Stomach (tissue), 4 donors: ENCODE results near the gene CPE.

Source experiments
- EP300 ChIP-seq: sonication (generic); formaldehyde crosslinking; IDR thresholded peaks from one replicate; pipeline ENCODE4 v1.6.1; 2017; ENCODE audit warnings: antibody characterized with exemption
- POLR2A ChIP-seq, 4 donors: fragments of 450-650 bp; IDR thresholded peaks; one replicate each; pipeline ENCODE4 v1.6.1; 2016; ENCODE audit warnings: antibody characterized with exemption in 4 of 4, control low read depth in 2 of 4, mild to moderate bottlenecking in 1 of 4, moderate library complexity in 1 of 4
- POLR2AphosphoS5 ChIP-seq, 3 donors: sonication (generic); formaldehyde crosslinking; IDR thresholded peaks; one replicate each; pipeline ENCODE4 v1.6.1; 2016; ENCODE audit warnings: antibody characterized with exemption in 3 of 3
- TF ChIP-seq, protein P1 (sequence below), 7 experiments: fragments of 450-650 bp in 4 of 7; fragments of 200-600 bp in 3 of 7; sonication (generic) in 3 of 7; IDR thresholded peaks; one replicate each; pipeline ENCODE4 v1.5.1; 2016 to 2019; ENCODE audit warnings: antibody characterized with exemption in 7 of 7, control low read depth in 2 of 7, mild to moderate bottlenecking in 1 of 7

DNA sequence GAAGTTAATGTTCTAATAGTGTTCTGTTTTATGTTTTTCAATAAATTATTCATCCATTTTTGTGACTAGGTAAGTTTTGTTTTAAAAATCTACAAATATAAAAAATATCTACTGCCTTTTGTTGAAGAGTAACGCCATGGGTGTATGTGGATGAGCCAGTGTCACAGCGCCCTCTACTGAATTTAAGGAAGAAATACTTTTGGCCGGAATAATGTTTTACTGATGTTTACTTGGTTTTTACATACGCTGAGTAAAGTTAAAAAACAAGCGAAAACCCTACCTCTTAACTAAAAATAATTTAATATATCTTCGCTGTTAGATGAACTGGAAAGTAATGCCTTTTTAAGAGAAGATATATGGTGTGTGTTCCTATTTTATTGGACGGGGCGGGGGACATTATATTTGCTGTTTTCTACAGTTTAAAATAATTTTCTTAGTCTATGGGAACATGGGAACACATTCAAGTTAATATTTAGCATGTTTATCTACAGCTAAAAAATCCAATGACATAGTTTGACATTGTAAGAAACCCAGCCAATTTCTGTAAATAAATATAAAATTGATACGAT, 86.1 kb downstream of the CPE start:
- TF ChIP-seq, protein P1, sequence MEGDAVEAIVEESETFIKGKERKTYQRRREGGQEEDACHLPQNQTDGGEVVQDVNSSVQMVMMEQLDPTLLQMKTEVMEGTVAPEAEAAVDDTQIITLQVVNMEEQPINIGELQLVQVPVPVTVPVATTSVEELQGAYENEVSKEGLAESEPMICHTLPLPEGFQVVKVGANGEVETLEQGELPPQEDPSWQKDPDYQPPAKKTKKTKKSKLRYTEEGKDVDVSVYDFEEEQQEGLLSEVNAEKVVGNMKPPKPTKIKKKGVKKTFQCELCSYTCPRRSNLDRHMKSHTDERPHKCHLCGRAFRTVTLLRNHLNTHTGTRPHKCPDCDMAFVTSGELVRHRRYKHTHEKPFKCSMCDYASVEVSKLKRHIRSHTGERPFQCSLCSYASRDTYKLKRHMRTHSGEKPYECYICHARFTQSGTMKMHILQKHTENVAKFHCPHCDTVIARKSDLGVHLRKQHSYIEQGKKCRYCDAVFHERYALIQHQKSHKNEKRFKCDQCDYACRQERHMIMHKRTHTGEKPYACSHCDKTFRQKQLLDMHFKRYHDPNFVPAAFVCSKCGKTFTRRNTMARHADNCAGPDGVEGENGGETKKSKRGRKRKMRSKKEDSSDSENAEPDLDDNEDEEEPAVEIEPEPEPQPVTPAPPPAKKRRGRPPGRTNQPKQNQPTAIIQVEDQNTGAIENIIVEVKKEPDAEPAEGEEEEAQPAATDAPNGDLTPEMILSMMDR (IDR thresholded peaks at IDR 0.05): peak in 5 of 7 experiments; percentile 15 to 77 (median 68)
- TF ChIP-seq POLR2A (IDR thresholded peaks at IDR 0.05) (no peak), POLR2AphosphoS5 (IDR thresholded peaks at IDR 0.05) (no peak), EP300 (no peak)
